ENCODE data around the gene CFAP90. TPM values are rescaled to one million over a fixed set of nuclear protein-coding genes. Genes with fewer than 3 reads are reported as not detected.

The CFAP90 gene
- total RNA-seq, result under 1 TPM in 1 of 4 donors, not detected in 3; 0.88 TPM

GRCh38 chr5:7850395-7851239 lies at the start of gene CFAP90:
TSS of gene CFAP90 (minus strand) at chr5:7851133. CDS start at chr5:7851021, 112 bp downstream.
- ATAC-seq (ENCODE audit: low FRiP score) (peak; percentile 81), DNase-seq (ENCODE audit: low spot score) (no peak)
- no peak for TF ChIP-seq CTCF (IDR thresholded peaks at IDR 0.05)

GRCh38 chr5:7897014-7897600 lies 46.2 kb upstream of the CFAP90 start:
- no peak for DNase-seq (ENCODE audit: low spot score)
- no peak for TF ChIP-seq CTCF (IDR thresholded peaks at IDR 0.05)
- no peak for ATAC-seq (ENCODE audit: low FRiP score)

- DNase-seq (ENCODE audit: low spot score) (no peak), ATAC-seq (ENCODE audit: low FRiP score) (no peak)
- TF ChIP-seq CTCF (IDR thresholded peaks at IDR 0.05), result no peak
These were observed 43.9 kb upstream of the CFAP90 start for GRCh38 chr5:7894860-7895259.

GRCh38 chr5:7894439-7894838 lies 43.5 kb upstream of the CFAP90 start:
- no peak for ATAC-seq (ENCODE audit: low FRiP score)
- TF ChIP-seq CTCF (IDR thresholded peaks at IDR 0.05), result no peak
- no peak for DNase-seq (ENCODE audit: low spot score)

GRCh38 chr5:7888901-7889300 lies 38.0 kb upstream of the CFAP90 start:
- DNase-seq (ENCODE audit: low spot score) (no peak), ATAC-seq (ENCODE audit: low FRiP score) (no peak)
- TF ChIP-seq CTCF (IDR thresholded peaks at IDR 0.05), result no peak

- ATAC-seq (ENCODE audit: low FRiP score) (no peak), DNase-seq (ENCODE audit: low spot score) (no peak)
- TF ChIP-seq CTCF (IDR thresholded peaks at IDR 0.05), result no peak
These were observed 36.0 kb upstream of the CFAP90 start for GRCh38 chr5:7886849-7887475.
